Measurements from ENCODE around the gene WDR7.

- TF ChIP-seq CTCF (IDR thresholded peaks at IDR 0.05) (no peak), POLR2AphosphoS5 (IDR thresholded peaks at IDR 0.05) (no peak), POLR2A (IDR thresholded peaks at IDR 0.05) (no peak), EP300 (IDR thresholded peaks at IDR 0.05) (no peak)
Observed at GRCh38 chr18:57080479-57080878, 429.3 kb downstream of the WDR7 start.

All from gastroesophageal sphincter (tissue), 3 donors.